ENCODE results near the gene FLT3LG. TPM values are rescaled to one million over a fixed set of nuclear protein-coding genes. Genes with fewer than 3 reads are reported as not detected.
A peak's percentile ranks its signal among the peaks of the same experiment; 100 is the strongest.

FLT3LG gene
- total RNA-seq, 1 donor from 2014 or later = 17.7 TPM

DNA sequence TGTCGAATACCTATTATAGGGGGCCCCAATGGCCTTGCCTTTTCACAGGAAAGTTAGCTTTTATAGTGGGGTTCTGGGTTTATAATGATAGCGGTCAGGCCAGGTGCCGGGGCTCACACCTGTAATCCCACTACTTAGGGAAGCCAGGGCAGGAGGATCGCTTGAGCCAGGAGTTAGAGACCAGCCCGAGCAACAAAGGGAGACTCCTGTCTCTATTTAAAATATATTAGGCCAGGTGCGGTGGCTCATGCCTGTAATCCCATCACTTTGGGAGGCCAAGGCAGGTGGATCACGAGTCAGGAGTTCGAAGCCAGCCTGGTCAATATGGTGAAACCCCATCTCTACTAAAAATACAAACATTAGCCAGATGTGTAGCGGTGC, 29.6 kb downstream of the FLT3LG start:
- DNase-seq (no peak), ATAC-seq (ENCODE audit: low read depth) (no peak)
- Mint-ChIP-seq H3K9me3 (no peaks in the 10 kb centered on the region), H3K4me3 (no peak overlapping the region), H3K4me1 (peaks cover 48% of the 10 kb centered on the region), H3K27ac (no peak overlapping the region), H3K36me3 (ENCODE audit: low read depth) (peaks cover 19% of the 10 kb centered on the region), H3K27me3 (no peaks in the 10 kb centered on the region)
- ChIA-PET CTCF (interaction anchor here (0.7 to 3.4 kb wide), 7 partner anchors 8 to 74 kb away, joined by 3 to 18 read pairs (median 4); no protein-coding TSS in a partner anchor), POLR2A (interaction anchor here (0.7 kb wide), 1 partner anchor 12 kb away, joined by 4 read pairs; no protein-coding TSS in a partner anchor)
- TF ChIP-seq, protein P1, sequence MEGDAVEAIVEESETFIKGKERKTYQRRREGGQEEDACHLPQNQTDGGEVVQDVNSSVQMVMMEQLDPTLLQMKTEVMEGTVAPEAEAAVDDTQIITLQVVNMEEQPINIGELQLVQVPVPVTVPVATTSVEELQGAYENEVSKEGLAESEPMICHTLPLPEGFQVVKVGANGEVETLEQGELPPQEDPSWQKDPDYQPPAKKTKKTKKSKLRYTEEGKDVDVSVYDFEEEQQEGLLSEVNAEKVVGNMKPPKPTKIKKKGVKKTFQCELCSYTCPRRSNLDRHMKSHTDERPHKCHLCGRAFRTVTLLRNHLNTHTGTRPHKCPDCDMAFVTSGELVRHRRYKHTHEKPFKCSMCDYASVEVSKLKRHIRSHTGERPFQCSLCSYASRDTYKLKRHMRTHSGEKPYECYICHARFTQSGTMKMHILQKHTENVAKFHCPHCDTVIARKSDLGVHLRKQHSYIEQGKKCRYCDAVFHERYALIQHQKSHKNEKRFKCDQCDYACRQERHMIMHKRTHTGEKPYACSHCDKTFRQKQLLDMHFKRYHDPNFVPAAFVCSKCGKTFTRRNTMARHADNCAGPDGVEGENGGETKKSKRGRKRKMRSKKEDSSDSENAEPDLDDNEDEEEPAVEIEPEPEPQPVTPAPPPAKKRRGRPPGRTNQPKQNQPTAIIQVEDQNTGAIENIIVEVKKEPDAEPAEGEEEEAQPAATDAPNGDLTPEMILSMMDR (IDR thresholded peaks at IDR 0.05) = no peak
- intact Hi-C loops (cut with micrococcal nuclease) = no loop called here

DNA sequence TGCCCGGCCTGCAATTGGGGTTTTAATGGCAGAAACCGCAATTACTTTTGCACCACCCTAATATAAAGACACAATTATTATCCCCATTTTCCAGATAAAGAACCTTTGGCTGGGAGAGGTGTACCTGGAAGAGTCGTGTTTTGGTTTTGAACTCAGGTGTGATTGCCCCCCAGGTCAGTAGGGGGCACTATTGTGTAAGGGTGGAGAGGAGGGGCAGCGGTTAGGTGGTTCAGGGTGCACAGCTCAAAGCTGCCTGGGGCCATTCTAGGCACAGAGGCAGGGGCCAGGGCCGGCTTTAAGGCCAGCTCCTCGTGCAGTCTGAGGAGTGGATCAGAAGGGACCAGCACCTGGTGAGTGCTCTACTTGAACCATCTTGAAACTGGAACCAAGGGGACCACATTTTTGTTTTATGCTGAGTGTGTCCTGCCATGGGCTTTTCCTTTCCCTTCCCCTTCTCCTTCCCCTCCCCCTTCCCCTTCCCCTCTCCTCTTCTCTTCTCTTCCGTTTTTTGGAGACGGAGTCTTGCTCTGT, 32.6 kb downstream of the FLT3LG start:
- Mint-ChIP-seq H3K4me1 (peaks cover 28% of the 10 kb centered on the region), H3K27ac (peak overlapping the region; percentile 25), H3K9me3 (no peaks in the 10 kb centered on the region), H3K27me3 (no peaks in the 10 kb centered on the region), H3K36me3 (ENCODE audit: low read depth) (no peaks in the 10 kb centered on the region), H3K4me3 (no peak overlapping the region)
- ATAC-seq (ENCODE audit: low read depth) = peak; percentile 85
- TF ChIP-seq, protein P1 (IDR thresholded peaks at IDR 0.05) = peak; percentile 58
- peak; percentile 53 for DNase-seq
- POLR2A ChIA-PET = interaction anchor here (1.0 to 1.5 kb wide), 4 partner anchors 39 to 172 kb away, joined by 3 to 7 read pairs (median 4); partner anchors contain the start of genes BCL2L12 and IRF3
- intact Hi-C loops (cut with micrococcal nuclease) = loop anchor here (1.0 kb wide), 2 partner anchors 41 to 64 kb away; no protein-coding TSS in a partner anchor
- CTCF ChIA-PET = interaction anchor here (0.8 to 2.8 kb wide), 6 partner anchors 28 to 170 kb away, joined by 3 to 20 read pairs (median 4); partner anchors contain the start of gene FLT3LG

DNA sequence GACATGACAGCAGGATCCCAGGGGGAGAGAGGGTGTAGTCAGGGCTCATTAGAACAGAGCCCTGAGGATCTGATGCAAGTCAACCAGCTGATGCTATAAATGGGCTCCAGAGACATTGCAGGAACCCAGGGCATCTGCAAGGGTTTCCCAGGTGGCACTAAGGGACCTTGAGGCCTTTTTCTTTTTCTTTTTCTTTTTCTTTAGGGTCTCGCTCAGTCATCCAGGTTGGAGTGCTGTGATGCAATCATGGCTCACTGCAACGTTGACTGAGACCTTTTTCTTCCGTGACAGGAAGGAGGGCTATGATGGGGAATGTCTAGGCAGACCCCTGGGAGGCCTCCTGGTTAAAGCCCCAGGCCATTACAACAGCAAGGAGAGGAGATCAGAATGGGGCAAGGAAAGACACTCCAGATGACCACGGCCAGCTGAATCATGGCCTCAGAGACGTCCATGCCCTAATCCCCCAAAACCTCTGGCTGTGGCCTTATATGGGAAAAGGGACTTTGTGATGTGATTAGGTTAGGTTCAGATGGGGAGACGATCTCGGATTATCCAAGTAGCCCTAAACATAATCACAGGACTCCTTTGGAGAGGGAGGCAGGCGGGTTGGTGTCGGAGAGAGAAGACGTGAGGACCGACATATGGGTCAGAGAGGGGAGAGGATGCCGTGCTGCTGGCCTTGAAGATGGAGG, 33.9 kb downstream of the FLT3LG start:
- H3K27ac Mint-ChIP-seq = peak overlapping the region; percentile 18
- ATAC-seq (ENCODE audit: low read depth) = no peak
- peaks cover 26% of the 10 kb centered on the region for H3K4me1 Mint-ChIP-seq
- POLR2A ChIA-PET = interaction anchor here (0.6 to 1.5 kb wide), 5 partner anchors 11 to 170 kb away, joined by 3 to 5 read pairs (median 3); partner anchors contain the start of gene RPS11
- DNase-seq = no peak
- H3K27me3 Mint-ChIP-seq = no peaks in the 10 kb centered on the region
- H3K4me3 Mint-ChIP-seq = no peak overlapping the region
- H3K36me3 Mint-ChIP-seq (ENCODE audit: low read depth) = no peaks in the 10 kb centered on the region
- CTCF ChIA-PET = interaction anchor here (2.1 to 3.3 kb wide), 3 partner anchors 39 to 62 kb away, joined by 14 to 20 read pairs (median 17); no protein-coding TSS in a partner anchor
- TF ChIP-seq, protein P1 (IDR thresholded peaks at IDR 0.05) = no peak
- H3K9me3 Mint-ChIP-seq = no peaks in the 10 kb centered on the region
- intact Hi-C loops (cut with micrococcal nuclease) = no loop called here

DNA sequence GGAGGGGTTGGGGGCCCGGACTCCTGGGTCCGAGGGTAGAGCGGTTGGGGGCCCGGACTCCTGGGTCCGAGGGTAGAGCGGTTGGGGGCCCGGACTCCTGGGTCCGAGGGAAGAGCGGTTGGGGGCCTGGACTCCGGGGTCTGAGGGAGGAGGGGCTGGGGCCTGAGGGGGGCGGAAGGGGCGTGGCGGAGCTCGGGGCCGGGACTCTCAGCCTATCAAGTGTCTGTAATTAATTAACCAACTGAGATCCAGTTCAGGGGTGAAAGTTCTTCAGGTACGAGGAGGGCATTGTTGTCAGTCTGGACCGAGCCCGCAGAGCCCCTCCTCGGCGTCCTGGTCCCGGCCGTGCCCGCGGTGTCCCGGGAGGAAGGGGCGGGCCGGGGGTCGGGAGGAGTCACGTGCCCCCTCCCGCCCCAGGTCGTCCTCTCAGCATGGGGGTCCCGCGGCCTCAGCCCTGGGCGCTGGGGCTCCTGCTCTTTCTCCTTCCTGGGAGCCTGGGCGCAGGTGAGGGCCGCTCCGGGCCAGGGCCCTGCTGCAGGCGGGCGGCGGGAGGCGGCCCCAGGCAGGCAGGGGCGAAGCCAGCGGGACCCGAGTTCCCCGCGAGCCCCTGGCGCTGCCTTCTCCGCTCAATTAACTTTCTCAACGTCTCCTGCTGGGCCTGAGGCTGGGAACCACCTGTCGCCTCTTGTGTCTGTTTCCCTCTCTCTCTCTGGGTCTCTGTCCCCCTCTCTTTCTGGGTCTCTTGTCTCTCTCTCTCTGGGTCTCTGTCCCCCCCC, 39.1 kb downstream of the FLT3LG start:
- Mint-ChIP-seq H3K4me3 (peak overlapping the region; percentile 85), H3K27me3 (no peaks in the 10 kb centered on the region), H3K36me3 (ENCODE audit: low read depth) (peaks cover 6% of the 10 kb centered on the region), H3K27ac (peak overlapping the region; percentile 85), H3K4me1 (peaks cover 36% of the 10 kb centered on the region), H3K9me3 (no peaks in the 10 kb centered on the region)
- DNase-seq (peak; percentile 53), ATAC-seq (ENCODE audit: low read depth) (peak; percentile 81)
- ChIA-PET CTCF (interaction anchor here (1.2 to 1.8 kb wide), 2 partner anchors 34 to 168 kb away, joined by 5 to 7 read pairs; no protein-coding TSS in a partner anchor), POLR2A (interaction anchor here (0.5 to 1.9 kb wide), 20 partner anchors 9 to 872 kb away, joined by 3 to 8 read pairs (median 4); partner anchors contain the start of genes NOSIP, PIH1D1, RCN3 and RRAS)
- TF ChIP-seq, protein P1 (IDR thresholded peaks at IDR 0.05) = no peak
- intact Hi-C loops (cut with micrococcal nuclease) = loop anchor here (2.0 kb wide), 2 partner anchors 14 to 22 kb away; no protein-coding TSS in a partner anchor

All from activated B cell treated with CpG ODN at 0.5 μM for 24 hours (primary cell).